GM23338 (cell line): ENCODE measurements around the gene TENM3. TPM values are rescaled to one million over a fixed set of nuclear protein-coding genes. Genes with fewer than 3 reads are reported as not detected.

Experiments used
- ATAC-seq: fragments of 200-7000 bp; cut with Tn5 transposase; 3 replicates; pipeline ENCODE4 v1.9.1; 2020
- DNase-seq: peaks from one replicate; pipeline ENCODE4 v3.0.0-alpha.2; 2015; ENCODE audit warnings: low spot score
- H2AFZ ChIP-seq: fragments of 200-600 bp; sonication (generic); 2 replicates; pipeline ENCODE4 v1.8.0; 2016; ENCODE audit warnings: antibody characterized with exemption, mild to moderate bottlenecking, moderate library complexity
- H3F3A ChIP-seq: fragments of 200-600 bp; sonication (generic); replicated peaks from 2 replicates; pipeline ENCODE4 v1.8.0; 2017; ENCODE audit warnings: antibody characterized with exemption, mixed run types, low read depth
- H3K27ac ChIP-seq: fragments of 200-600 bp; sonication (generic); 2 replicates; pipeline ENCODE4 v1.6.1; 2016; ENCODE audit warnings: low read depth
- H3K27me3 ChIP-seq: fragments of 200-600 bp; sonication (generic); 2 replicates; pipeline ENCODE4 v1.8.0; 2016; ENCODE audit warnings: mild to moderate bottlenecking, mixed run types, moderate library complexity; ENCODE audit not compliant: insufficient read depth
- H3K36me3 ChIP-seq: fragments of 200-600 bp; sonication (generic); 2 replicates; pipeline ENCODE4 v1.8.0; 2016; ENCODE audit warnings: mild to moderate bottlenecking; ENCODE audit not compliant: insufficient read depth
- H3K4me1 ChIP-seq: fragments of 200-600 bp; sonication (generic); 2 replicates; pipeline ENCODE4 v1.8.0; 2016; ENCODE audit warnings: mild to moderate bottlenecking, moderate library complexity; ENCODE audit not compliant: insufficient read depth
- H3K4me2 ChIP-seq: fragments of 200-600 bp; sonication (generic); 2 replicates; pipeline ENCODE4 v1.7.1; 2017; ENCODE audit warnings: mixed run types
- H3K4me3 ChIP-seq: fragments of 200-600 bp; sonication (generic); 2 replicates; pipeline ENCODE4 v1.6.1; 2016; ENCODE audit warnings: mixed run types
- H3K79me2 ChIP-seq: fragments of 200-600 bp; sonication (generic); replicated peaks from 2 replicates; pipeline ENCODE4 v1.8.0; 2017; ENCODE audit warnings: mild to moderate bottlenecking; ENCODE audit not compliant: insufficient read depth
- H3K9me2 ChIP-seq: fragments of 200-600 bp; sonication (generic); 2 replicates; pipeline ENCODE4 v1.8.0; 2017; ENCODE audit not compliant: insufficient read depth
- H4K20me1 ChIP-seq: fragments of 200-600 bp; sonication (generic); replicated peaks from 2 replicates; pipeline ENCODE4 v1.8.0; 2017; ENCODE audit warnings: mild to moderate bottlenecking; ENCODE audit not compliant: insufficient read depth
- H3K27ac Mint-ChIP-seq: 2 replicates; pipeline ENCODE4 v1.8.0; 2020; ENCODE audit warnings: inconsistent platforms, mild to moderate bottlenecking, moderate library complexity, mixed read lengths
- H3K27me3 Mint-ChIP-seq: 3 replicates; pipeline ENCODE4 v1.8.0; 2022; ENCODE audit warnings: low read depth, mild to moderate bottlenecking, moderate library complexity, mixed read lengths, inconsistent platforms; ENCODE audit not compliant: insufficient read depth, poor library complexity
- H3K36me3 Mint-ChIP-seq: 3 replicates; pipeline ENCODE4 v1.8.0; 2021; ENCODE audit warnings: low read depth, mild to moderate bottlenecking, inconsistent platforms, moderate library complexity, mixed read lengths
- H3K4me1 Mint-ChIP-seq: 3 replicates; pipeline ENCODE4 v1.8.0; 2020; ENCODE audit warnings: mild to moderate bottlenecking, inconsistent platforms, mixed read lengths
- H3K4me3 Mint-ChIP-seq: 3 replicates; pipeline ENCODE4 v1.8.0; 2021; ENCODE audit warnings: moderate library complexity, mild to moderate bottlenecking, inconsistent platforms, mixed read lengths
- H3K9me3 Mint-ChIP-seq: 3 replicates; pipeline ENCODE4 v1.8.0; 2020; ENCODE audit warnings: moderate library complexity, mild to moderate bottlenecking, inconsistent platforms, mixed read lengths
- CTCF ChIP-seq, 2 experiments: fragments of 200-600 bp in 1 of 2; sonication (generic) in 1 of 2; conservative IDR thresholded peaks; 2 replicates each; pipeline versions ENCODE4 v1.5.1 to v1.6.1; 2016 to 2017; ENCODE audit warnings: antibody characterized with exemption in 2 of 2, low read depth in 2 of 2, mild to moderate bottlenecking in 2 of 2, moderate library complexity in 1 of 2
- NANOG ChIP-seq: IDR thresholded peaks from 2 replicates; pipeline ENCODE4 v1.6.1; 2016; ENCODE audit warnings: antibody characterized with exemption, borderline replicate concordance
- REST ChIP-seq: IDR thresholded peaks from one replicate; pipeline ENCODE4 v1.6.1; 2018; ENCODE audit warnings: antibody characterized with exemption; ENCODE audit not compliant: unreplicated experiment
- ZNF114 ChIP-seq: fragments of 250-450 bp; sonication (Bioruptor Pico); IDR thresholded peaks from 2 replicates; pipeline ENCODE4 v1.5.0; 2020; ENCODE audit warnings: mild to moderate bottlenecking, moderate library complexity
- ZNF462 ChIP-seq: fragments of 250-450 bp; sonication (Bioruptor Pico); IDR thresholded peaks from 2 replicates; pipeline ENCODE4 v1.5.0; 2020; ENCODE audit warnings: mild to moderate bottlenecking, moderate library complexity
- polyA plus RNA-seq: library from polyadenylated mRNA; unstranded; fragments of >200 nt; fragmentation: Nextera tagmentation; extraction: Ambion mirVana; gene quantifications from 2 replicates; pipeline ENCODE4 v1.2.1, GENCODE V29; 2016
- total RNA-seq: library from RNA; depleted of rRNA; stranded (reverse); fragments of >200 nt; shearing (Covaris generic); gene quantifications from 2 replicates; pipeline ENCODE4 v1.2.3, GENCODE V29; 2014

Gene TENM3
- total and polyA plus RNA-seq, 2 experiments from 2014 or later, result 22.2 to 128 TPM

- TF ChIP-seq REST (no peak), ZNF114 (CRISPR knock-in tag) (no peak), NANOG (no peak)
Observed at GRCh38 chr4:182421753-182422152, 178.6 kb downstream of the TENM3 start (continued).

GRCh38 chr4:182425302-182425701 is 182.1 kb downstream of the TENM3 start:
- Histone ChIP-seq H3K79me2 (no peaks in the 10 kb centered on the region), H3F3A (no peaks in the 10 kb centered on the region), H2AFZ (no peak overlapping the region), H4K20me1 (no peaks in the 10 kb centered on the region), H3K4me3 (no peak overlapping the region), H3K9me2 (no peaks in the 10 kb centered on the region), H3K4me1 (no peaks in the 10 kb centered on the region; the same call in 1 of the 2 replicates), H3K27ac (no peak overlapping the region), H3K4me2 (no peak overlapping the region), H3K36me3 (no peaks in the 10 kb centered on the region), H3K27me3 (no peaks in the 10 kb centered on the region)
- H3K27ac Mint-ChIP-seq, result no peak overlapping the region
- no peaks in the 10 kb centered on the region for H3K36me3 Mint-ChIP-seq
- no peaks in the 10 kb centered on the region for H3K27me3 Mint-ChIP-seq
- H3K4me1 Mint-ChIP-seq, result peaks cover 7% of the 10 kb centered on the region; the same call in 2 of the 3 replicates
- TF ChIP-seq ZNF462 (CRISPR knock-in tag) (no peak), CTCF (conservative IDR thresholded peaks at IDR 0.05; ENCODE audit: low read depth in 2 of 2) (no peak), ZNF114 (CRISPR knock-in tag) (no peak)
- no peak for ATAC-seq
- H3K4me3 Mint-ChIP-seq, result no peak overlapping the region
- no peaks in the 10 kb centered on the region for H3K9me3 Mint-ChIP-seq
- DNase-seq, result no peak
